WERI-Rb-1 (cell line): Measurements from ENCODE around the gene SPOCK3.
"Not testable (repeated sequence)": the region's sequence is repeated elsewhere in the genome, so short reads cannot be mapped to it uniquely, and the experiment has no call there.

ENCODE experiments used
- DNase-seq: peaks from one replicate; pipeline ENCODE4 v3.0.0-alpha.2; 2020
- H3K27ac ChIP-seq: fragments of 250-450 bp; sonication (Bioruptor Pico); 2 replicates; pipeline ENCODE4 v1.5.1; 2020; ENCODE audit warnings: mild to moderate bottlenecking, moderate library complexity
- H3K27me3 ChIP-seq: fragments of 250-450 bp; sonication (Bioruptor Pico); 2 replicates; pipeline ENCODE4 v1.5.1; 2021; ENCODE audit warnings: mild to moderate bottlenecking, low read depth, moderate library complexity; ENCODE audit not compliant: insufficient read depth, severe bottlenecking
- H3K36me3 ChIP-seq: fragments of 250-450 bp; sonication (Bioruptor Pico); 2 replicates; pipeline ENCODE4 v1.5.1; 2020; ENCODE audit warnings: mild to moderate bottlenecking, moderate library complexity
- H3K4me3 ChIP-seq: 2 replicates; pipeline ENCODE4 v1.5.1; 2011; ENCODE audit warnings: low read depth, mild to moderate bottlenecking, control low read depth, low read length
- H3K9me3 ChIP-seq: fragments of 250-450 bp; sonication (Bioruptor Pico); 2 replicates; pipeline ENCODE4 v1.5.1; 2021; ENCODE audit warnings: mild to moderate bottlenecking, moderate library complexity; ENCODE audit not compliant: severe bottlenecking
- TF ChIP-seq, protein P1 (sequence below): IDR thresholded peaks from 2 replicates; pipeline ENCODE4 v1.5.1; 2011; ENCODE audit warnings: low read depth, mild to moderate bottlenecking, control low read depth, inconsistent platforms, low read length

The SPOCK3 gene

DNA sequence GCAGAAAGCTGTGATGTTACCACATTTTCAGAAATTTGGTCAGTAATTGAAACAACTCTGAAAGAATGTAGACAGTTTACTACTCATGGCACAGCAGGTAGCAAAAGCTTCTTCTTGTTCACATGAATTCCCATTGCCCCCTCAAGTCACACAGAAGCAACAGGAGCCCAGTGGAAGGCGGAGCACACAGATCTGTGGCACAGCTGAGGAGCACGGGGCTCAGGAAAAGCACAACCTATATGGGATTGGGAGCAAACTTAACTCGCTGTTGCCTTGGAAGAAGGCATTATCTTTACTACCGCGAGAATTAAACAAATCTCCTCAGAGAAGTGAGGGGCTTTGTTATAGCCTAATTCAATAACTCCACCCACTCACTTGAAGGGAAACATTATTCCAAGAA lies 358.5 kb downstream of the SPOCK3 start:
- Histone ChIP-seq H3K36me3 (no peaks in the 10 kb centered on the region), H3K27ac (no peak overlapping the region)
- TF ChIP-seq, protein P1, sequence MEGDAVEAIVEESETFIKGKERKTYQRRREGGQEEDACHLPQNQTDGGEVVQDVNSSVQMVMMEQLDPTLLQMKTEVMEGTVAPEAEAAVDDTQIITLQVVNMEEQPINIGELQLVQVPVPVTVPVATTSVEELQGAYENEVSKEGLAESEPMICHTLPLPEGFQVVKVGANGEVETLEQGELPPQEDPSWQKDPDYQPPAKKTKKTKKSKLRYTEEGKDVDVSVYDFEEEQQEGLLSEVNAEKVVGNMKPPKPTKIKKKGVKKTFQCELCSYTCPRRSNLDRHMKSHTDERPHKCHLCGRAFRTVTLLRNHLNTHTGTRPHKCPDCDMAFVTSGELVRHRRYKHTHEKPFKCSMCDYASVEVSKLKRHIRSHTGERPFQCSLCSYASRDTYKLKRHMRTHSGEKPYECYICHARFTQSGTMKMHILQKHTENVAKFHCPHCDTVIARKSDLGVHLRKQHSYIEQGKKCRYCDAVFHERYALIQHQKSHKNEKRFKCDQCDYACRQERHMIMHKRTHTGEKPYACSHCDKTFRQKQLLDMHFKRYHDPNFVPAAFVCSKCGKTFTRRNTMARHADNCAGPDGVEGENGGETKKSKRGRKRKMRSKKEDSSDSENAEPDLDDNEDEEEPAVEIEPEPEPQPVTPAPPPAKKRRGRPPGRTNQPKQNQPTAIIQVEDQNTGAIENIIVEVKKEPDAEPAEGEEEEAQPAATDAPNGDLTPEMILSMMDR = no peak

DNA sequence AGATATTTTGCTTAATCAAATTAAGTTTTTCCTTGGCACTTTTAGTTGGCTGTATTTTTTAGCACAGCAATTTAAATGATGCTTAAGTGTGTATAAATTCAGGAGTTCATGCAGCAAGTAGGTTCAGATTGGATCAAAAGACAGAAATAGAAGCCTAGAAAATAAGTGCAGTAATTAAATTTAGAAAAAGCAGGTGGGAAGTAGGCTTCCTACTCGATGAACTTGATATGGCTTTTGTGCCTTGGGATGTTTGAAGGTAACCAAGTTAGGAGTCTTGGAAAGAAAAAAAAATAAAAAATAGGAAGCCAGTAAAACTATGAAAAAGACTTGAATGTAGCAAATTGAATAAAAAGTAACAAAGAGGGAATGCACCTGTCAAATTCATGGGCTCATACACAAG lies 372.3 kb downstream of the SPOCK3 start:
- Histone ChIP-seq H3K27me3 (no peaks in the 10 kb centered on the region), H3K9me3 (no peaks in the 10 kb centered on the region), H3K4me3 (no peak overlapping the region), H3K36me3 (no peaks in the 10 kb centered on the region), H3K27ac (no peak overlapping the region)
- TF ChIP-seq, protein P1 = no peak
- no peak for DNase-seq

More for the DNA sequence above, 358.5 kb downstream of the SPOCK3 start:
- Histone ChIP-seq H3K4me3 (no peak overlapping the region), H3K9me3 (no peaks in the 10 kb centered on the region), H3K27me3 (no peaks in the 10 kb centered on the region)
- no peak for DNase-seq

DNA sequence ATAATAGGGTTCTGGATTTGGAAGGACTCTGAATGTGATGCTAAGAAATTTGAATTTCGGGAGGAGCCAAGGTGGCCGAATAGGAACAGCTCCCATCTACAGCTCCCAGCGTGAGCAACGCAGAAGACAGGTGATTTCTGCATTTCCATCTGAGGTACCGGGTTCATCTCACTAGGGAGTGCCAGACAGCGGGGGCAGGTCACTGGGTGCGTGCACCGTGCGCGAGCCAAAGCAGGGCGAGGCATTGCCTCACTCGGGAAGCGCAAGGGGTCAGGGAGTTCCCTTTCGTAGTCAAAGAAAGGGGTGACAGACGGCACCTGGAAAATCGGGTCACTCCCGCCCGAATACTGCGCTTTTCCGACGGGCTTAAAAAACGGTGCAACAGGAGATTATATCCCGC lies 383.9 kb downstream of the SPOCK3 start:
- not testable (repeated sequence) for H3K36me3 ChIP-seq, H3K27me3 ChIP-seq, H3K27ac ChIP-seq, DNase-seq, H3K4me3 ChIP-seq, H3K9me3 ChIP-seq

DNA sequence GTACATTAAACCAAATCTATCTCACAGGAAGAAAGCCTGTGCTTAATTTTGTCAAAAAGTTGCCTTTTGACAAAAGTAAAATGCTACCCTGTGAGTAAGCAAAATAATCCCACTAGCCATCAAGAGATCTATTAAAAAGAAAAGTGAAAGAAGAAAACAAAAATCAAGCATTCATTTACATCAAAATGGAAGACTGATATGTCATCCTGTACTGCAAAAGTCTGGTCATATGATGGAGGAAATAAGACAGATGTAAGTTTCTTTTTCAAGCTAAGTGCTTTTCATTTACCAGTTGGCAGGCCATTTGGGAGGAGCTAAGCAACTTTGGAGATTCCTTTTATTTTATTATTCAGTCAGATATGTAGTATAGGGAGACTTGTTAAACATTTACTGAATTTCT lies 387.4 kb downstream of the SPOCK3 start:
- Histone ChIP-seq H3K36me3 (no peaks in the 10 kb centered on the region), H3K4me3 (no peak overlapping the region), H3K27ac (no peak overlapping the region), H3K27me3 (no peaks in the 10 kb centered on the region), H3K9me3 (no peaks in the 10 kb centered on the region)
- TF ChIP-seq, protein P1 = no peak
- no peak for DNase-seq

DNA sequence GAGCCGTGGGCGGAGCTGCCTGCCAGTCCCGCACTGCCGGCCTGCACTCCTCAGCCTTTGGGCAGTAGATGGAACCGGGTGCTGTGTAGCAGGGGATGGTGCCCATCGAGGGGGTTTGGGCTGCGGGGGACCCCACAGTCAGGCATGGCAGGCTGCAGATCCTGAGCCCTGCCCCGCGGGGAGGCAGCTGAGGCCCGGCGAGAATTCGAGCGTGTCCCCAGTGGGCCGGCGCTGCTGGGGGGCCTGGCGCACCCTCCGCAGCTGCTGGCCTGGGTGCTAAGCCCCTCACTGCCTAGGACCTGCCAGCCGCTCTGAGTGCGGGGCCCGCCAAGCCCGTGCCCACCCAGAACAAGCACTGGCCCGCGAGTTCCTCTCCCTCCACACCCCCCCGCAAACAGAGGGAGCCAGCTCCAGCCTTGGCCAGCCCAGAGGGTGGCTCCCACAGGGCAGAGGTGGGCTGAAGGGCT lies 391.5 kb downstream of the SPOCK3 start:
- Histone ChIP-seq H3K27me3 (no peaks in the 10 kb centered on the region), H3K27ac (no peak overlapping the region), H3K9me3 (no peaks in the 10 kb centered on the region), H3K36me3 (no peaks in the 10 kb centered on the region), H3K4me3 (no peak overlapping the region)
- DNase-seq = no peak
- TF ChIP-seq, protein P1 = no peak

DNA sequence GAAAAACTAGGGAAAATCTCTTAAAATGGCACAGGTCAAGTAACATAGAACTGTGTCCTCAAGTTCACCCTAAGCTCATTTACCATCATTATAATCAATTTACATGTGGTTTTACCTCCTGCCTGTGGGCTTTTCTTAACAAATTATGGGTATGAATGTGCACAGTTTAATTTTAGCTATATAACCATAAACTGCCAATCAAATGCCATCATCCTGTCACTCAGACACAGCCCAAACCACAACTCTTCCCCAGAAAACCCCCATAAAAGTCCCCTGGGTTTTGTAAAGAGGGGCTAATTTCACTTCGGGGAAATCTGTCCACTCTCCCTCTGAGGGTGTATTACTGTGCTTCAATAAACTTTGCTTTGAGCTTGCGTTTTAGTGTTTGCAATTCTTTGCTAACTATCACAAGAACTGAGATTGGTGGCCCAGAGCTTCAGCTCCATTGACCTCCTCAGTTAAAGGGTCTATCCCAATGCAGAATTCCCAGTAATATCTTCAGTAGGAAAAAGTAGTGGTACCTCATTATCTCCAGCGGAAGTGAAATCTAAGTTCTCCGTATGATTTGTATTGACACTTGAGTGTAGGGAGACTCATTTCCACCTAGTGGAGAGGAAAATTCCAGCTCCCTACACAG lies 394.6 kb downstream of the SPOCK3 start:
- TF ChIP-seq, protein P1 = no peak
- Histone ChIP-seq H3K9me3 (no peaks in the 10 kb centered on the region), H3K4me3 (no peak overlapping the region), H3K27me3 (no peaks in the 10 kb centered on the region), H3K36me3 (no peaks in the 10 kb centered on the region), H3K27ac (no peak overlapping the region)
- no peak for DNase-seq
